Renal pelvis (tissue), 4 donors: Measurements from ENCODE around the gene EIF1B. TPM values are rescaled to one million over a fixed set of nuclear protein-coding genes. Genes with fewer than 3 reads are reported as not detected.

ENCODE experiments used
- DNase-seq: peaks from one replicate; pipeline ENCODE4 v3.0.0-alpha.2; 2013
- polyA plus RNA-seq, 3 donors: library from polyadenylated mRNA; unstranded; fragments of 120-200 nt; gene quantifications; one replicate each; pipeline ENCODE4 v1.2.1, GENCODE V29; 2013; ENCODE audit not compliant: insufficient read length in 3 of 3

The EIF1B gene
- polyA plus RNA-seq, 3 donors = 104 to 116 (median 114) TPM

DNA sequence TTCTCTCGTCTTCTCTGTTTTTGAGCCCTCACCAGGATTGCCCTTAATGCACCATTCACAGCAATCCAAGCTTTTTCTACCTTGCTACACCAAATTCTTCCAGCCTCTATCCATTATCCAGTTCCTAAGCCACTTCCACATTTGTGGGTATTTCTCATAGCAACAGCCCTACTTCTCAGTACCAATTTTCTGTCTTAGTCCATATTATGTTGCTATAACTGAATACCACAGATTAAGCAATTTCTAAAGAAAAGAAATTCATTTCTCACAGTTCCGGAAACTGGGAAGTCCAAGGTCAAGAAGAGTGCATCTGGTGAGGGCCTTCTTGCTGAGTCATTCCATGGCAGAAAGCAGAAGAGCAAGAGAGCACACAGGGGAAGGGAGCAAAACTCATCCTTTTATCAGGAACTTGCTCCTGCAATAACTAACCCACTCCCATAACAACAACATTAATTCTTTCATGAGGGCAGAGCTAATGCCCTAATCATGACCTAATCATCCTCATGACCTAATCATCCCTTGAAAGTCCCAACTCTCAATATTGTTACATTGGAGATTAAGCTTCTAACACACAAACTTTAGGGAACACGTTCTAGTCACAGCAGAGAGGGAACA lies 9.7 kb upstream of the EIF1B start:
- no peak for DNase-seq

DNA sequence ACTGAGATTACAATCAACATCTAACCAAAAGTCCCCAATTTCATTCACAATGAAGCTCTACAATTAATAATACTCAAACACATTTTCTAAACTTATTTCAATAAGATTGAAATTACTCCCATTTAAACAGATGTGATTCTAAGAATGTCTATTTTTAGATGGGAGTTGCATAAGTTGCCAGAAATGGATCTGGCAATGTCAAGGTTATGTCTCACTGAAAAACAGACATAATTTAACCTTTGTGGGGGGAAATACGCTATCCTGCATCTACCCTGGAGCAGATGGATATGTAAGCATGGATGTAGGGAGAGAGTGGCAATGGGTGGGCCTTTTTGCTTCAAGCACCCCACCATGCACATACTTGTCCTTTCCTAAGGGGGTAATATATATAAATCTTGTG lies 6.7 kb upstream of the EIF1B start:
- DNase-seq = no peak

- no peak for DNase-seq
These were observed 5.2 kb upstream of the EIF1B start for GRCh38 chr3:40304352-40304751.

- no peak for DNase-seq
These were observed 3.2 kb upstream of the EIF1B start for GRCh38 chr3:40306336-40306735.

DNA sequence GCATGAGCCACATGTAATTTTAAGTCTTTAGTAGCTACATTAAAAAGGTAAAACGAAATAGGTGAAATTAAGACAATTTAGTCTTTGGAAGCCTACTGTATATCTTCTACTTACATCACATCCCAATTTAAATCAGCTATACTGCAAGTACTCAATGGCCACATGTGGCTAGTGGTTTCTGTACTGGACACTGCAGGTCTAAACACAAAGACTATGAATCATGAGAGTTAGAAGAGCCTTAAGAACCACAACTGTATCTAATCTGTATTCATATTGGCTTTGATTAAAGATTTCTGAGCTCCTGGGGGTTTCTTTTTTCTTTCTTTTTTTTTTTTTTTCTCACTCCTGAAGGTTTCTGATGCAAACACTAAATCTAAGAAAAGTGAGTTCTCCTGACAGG lies 2.3 kb upstream of the EIF1B start:
- DNase-seq = no peak

DNA sequence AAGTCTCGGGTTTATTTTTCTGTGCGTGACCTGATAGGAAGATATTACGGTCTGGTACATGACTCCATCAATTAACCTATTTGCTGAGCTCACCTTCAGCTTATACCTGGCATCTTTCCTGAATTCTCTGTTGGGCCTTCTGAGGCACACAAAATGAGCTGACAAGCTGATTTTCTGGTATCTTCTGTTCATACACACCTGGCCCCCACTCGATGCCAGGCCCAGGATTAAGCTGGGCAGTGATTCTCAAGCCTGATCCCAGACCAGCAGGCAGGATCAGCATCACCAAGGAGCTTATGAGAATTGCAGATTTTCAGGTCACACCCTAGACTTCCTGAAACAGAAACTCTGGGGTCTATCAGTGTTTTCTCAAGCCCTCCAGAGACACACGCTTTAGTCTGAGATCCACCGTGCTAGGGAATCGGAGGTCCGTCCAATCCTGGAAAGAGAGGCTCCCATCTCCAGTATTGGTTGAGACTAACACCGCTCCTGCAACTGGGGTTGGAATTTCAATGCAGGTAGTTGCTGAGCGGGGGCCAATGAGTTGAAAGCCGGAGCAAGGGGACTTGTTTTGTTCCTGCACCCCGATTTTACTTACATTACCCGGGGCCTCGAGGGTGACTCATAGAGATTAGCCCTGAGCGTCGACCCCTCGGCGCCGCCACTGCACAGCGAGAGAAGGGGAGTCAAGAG lies 636 bp upstream of the EIF1B start:
- DNase-seq = no peak

DNA sequence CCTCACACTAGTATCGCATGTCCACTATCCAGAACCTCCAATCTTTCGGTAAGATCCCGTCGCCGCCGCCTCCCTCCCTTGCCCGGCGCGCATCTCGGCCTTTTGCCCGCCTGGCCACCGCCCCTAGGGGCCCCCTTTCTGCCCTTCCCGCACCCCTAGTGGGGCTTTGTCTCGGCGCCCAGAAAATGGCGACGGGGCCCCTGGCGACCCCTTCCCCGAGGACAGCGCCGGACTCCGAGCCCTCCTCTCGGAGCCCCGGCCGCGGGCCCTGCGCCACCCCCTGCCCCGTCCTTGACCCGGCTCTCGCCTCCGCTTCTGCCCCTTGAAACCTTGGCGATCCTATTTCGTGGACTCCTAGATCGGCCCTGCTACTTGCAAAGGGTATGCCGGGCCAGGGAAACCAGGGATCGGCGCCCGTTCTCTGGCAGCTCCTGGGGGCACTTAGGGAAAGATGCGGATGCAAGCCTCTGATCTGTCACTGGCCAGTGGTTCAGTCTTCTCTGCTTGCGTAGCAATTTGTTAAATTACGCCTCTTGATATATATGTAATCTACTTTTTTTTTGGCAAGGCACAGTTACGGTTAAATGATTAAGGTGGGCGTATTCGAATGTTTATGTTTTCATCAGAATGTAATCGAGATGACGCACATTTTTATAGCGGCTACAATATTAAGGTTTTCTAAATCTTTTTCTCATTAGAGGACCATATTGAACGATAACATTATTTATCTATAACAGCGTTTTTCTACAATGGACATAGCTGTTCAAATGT lies 603 bp downstream of the EIF1B start:
- DNase-seq = peak; percentile 52

DNA sequence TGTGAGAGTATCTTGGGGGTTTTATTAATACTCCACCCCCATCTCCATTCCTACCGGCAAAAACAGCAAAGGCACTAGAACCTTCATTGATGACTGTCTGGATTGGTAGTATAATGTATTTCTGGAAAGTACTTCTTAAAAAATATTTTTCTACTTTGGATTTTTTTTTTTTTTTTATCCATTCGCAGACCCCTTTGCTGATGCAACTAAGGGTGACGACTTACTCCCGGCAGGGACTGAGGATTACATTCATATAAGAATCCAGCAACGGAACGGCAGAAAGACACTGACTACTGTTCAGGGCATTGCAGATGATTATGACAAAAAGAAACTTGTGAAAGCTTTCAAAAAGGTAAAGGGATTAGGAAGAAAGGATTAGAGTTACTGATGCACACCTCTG lies 1.2 kb downstream of the EIF1B start:
- no peak for DNase-seq

DNA sequence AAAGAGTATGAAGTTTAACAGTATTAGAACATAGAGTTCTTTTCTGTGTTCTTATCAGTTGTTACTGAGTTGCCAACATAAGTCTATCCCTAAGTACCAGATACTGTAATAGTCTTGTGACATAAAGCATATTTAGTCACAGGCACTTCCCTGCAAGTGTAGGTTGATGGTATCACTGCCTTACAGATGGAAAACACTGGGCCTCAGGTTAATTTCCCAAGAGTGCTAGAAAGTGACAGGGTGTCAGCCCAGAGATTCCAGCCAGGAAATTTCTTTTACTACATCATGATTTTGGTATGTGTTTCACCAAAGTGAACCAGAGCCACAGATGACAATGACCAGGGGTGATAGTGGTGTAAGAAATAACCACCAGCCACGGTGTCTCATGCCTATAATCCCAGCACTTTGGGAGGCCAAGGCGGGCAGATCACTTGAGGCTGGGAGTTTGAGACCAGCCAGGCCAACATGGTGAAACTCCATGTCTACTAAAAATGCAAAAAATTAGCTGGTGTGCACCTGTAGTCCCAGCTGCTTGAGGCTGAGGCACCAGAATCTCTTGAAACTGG lies 3.2 kb downstream of the EIF1B start:
- DNase-seq = no peak

GRCh38 chr3:40313975-40314860 lies 4.7 kb downstream of the EIF1B start:
- no peak for DNase-seq

- DNase-seq = peak; percentile 61
These were observed 7.8 kb downstream of the EIF1B start for GRCh38 chr3:40317061-40317855.

DNA sequence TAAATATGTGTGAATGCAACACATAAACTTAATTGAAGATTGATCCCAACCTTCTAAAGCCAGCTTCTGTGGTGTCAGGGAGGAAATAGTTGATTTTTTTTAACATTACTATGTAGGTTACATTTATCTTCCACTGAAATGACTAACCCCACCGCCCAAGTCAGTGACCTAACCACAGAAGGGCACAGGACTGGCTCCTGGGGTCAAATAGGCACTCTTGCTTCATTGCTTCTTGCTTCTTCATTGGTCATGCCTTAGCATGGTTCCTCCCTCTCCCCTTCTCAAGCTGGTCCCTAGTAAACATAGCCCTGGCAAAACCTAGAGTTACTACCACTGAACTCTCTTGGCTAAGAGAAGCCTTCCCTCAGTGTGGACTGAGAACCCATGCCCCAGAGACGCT lies 12.3 kb downstream of the EIF1B start:
- DNase-seq = no peak

- no peak for DNase-seq
These were observed 14.4 kb downstream of the EIF1B start for GRCh38 chr3:40323946-40324345.

GRCh38 chr3:40324621-40325020 lies 15.1 kb downstream of the EIF1B start:
- no peak for DNase-seq

DNA sequence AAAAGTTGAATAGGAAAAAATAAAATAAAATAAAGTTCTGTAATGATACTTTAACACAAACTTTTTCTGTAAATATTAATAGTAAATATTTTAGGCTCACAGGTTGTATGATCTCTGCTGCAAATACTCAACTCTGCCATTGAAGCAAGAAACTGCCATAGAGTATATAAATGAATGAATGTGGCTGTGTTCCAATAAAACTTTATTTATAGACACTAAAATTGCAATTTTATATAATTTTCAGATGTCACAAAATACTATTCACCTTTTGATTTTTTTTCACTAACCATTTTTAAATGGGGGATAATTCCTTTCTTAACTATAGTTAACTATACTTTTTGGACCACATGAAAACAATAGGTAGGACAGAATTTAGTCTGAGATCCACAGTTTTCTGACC lies 16.0 kb downstream of the EIF1B start:
- DNase-seq = no peak

- no peak for DNase-seq
These were observed 18.9 kb downstream of the EIF1B start for GRCh38 chr3:40328374-40328773.

GRCh38 chr3:40329071-40329470 lies 19.6 kb downstream of the EIF1B start:
- no peak for DNase-seq

DNA sequence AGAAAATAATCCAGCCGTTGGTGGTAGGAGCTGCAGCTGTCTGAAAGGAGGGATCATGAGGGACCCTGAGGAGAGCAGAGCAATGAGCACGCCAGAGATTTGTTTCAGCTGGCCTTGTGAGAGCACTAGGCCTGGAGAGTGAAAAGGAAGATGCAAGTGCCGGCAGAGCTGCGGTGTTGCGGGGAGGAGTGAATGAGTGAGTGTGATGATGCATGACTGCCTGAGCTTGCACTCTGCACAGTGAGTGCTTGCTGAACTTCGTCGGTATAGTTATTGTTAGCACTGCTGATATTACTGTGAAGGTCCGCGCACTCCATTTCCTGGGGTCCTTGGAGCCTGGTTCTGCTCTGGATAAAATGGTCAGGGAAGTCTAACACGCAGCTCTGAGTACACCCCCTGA lies 23.2 kb downstream of the EIF1B start:
- DNase-seq = no peak

DNA sequence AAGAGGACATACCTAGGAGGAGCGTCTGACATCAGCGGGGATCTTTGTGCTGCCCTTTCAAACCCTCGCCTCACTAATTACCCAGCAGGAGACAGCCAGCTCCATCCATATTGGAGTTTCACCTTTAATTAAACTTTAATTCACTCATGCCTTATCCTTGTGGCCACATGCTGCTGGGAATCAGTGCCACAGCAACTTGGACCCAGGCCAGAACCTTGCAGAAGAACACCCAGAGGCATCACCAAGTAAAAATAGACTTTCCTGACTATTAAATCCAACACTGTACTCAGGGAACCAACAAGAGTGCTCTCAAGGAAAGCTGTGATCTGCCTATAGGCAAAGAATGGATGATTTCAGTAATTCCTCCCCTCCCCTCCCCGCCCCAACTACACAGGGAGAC lies 23.9 kb downstream of the EIF1B start:
- DNase-seq = no peak

GRCh38 chr3:40333852-40334251 lies 24.3 kb downstream of the EIF1B start:
- DNase-seq = no peak

- DNase-seq = no peak
These were observed 26.6 kb downstream of the EIF1B start for GRCh38 chr3:40336101-40336500.
